Stimulated activated CD4-positive, alpha-beta T cell treated with anti-CD3 and anti-CD28 coated beads, Interleukin-4, amount 100 ng/mL, for 48 hours (primary cell): Measurements from ENCODE around the gene ZNRF3.
"Not testable (repeated sequence)": the region's sequence is repeated elsewhere in the genome, so short reads cannot be mapped to it uniquely, and the experiment has no call there.

ENCODE experiments used
- DNase-seq, 2 donors: peaks; one replicate each; pipeline ENCODE4 v3.0.0-alpha.2; 2020; ENCODE audit warnings: low read depth in 2 of 2

ZNRF3 gene

GRCh38 chr22:28907311-28908008 lies 24.1 kb downstream of the ZNRF3 start:
- DNase-seq, result peak; percentile 52 to 72

DNA sequence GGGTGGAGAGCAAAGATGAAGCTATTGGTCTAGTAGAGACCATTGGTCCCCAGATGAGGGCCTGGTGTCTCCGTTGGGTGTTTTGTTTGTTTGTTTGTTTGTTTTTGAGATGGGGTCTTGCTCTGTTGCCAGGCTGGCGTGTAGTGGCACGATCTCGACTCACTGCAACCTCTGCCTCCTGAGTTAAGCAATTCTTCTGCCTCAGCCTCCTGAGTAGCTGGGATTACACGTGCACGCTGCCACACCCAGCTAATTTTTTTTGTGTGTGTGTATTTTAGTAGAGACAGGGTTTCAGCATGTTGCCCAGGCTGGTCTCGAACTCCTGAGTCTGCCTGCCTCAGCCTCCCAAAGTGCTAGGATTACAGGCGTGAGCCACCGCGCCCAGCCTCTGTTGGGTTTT lies 25.4 kb downstream of the ZNRF3 start:
- not testable (repeated sequence) for DNase-seq

DNA sequence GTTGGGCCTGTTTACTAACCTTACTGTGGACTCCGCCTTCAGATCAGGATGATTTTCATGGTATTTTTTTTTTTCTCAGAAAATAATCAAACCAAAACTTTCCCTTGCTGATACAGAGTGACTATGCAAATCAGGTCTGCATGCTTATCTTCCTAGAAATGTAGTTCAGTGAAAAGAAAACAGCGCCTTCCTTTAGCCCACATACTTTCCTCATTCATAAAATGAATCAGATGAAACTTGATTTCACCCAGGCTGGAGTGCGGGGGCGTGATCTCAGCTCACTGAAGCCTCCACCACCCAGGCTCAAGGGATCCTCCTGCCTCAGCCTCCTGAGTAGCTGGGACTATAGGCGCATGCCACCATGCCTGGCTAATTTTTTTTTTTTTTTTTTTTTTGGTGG lies 26.0 kb downstream of the ZNRF3 start:
- peak; percentile 76 to 81 for DNase-seq

DNA sequence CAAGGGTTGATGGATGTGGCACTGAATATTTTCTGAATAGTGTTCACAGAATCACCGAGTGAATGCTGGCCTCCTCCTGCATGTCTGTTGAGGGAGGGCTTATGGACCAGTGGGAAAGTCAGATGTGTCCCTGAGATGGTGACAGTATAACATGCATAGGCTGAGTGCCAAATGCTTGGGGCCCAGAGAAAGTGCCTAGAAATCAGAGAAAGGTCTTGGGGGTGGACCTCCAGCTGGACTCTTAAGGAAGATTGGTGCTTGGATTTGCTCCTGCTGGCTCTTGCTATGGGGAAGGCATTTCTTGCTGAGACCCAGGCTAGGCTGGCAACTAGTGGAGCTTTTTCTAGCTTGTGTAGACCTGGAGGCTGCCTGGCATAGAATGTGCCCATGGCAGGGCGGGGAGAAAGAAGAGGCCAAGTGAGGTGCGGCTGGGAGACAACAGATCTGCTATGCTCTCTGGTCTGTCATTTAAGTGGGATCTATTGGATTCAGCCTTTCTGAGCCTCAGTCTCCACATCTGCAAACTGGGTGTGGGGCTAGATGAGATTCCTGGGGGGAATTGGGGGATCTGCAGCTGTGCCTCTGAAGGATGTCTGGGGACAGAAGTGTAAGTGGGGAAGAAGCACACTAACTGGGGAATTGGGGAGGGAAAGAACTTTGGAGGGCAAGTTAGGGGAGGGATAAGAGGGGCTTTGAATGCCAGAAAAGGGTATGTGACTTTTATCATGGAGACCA lies 27.4 kb downstream of the ZNRF3 start:
- no peak for DNase-seq

DNA sequence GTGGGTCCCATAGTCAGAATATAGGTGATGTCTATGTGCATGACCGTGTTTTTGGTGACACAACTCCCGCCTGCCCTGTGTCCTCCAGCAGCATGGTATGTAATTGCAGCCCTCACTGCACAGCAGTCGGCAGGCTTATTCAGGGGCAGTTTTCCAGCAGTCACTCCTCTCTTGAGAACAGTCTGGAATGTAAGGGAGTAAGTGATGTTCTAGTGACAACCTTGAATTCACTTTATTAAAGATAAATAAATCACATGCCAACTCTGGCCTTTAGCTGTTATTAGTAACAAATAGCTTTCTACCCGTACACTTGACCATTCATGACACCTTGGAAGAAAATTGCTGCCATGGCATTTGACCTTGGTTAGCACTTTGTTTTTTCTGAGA lies 27.9 kb downstream of the ZNRF3 start:
- no peak for DNase-seq

DNA sequence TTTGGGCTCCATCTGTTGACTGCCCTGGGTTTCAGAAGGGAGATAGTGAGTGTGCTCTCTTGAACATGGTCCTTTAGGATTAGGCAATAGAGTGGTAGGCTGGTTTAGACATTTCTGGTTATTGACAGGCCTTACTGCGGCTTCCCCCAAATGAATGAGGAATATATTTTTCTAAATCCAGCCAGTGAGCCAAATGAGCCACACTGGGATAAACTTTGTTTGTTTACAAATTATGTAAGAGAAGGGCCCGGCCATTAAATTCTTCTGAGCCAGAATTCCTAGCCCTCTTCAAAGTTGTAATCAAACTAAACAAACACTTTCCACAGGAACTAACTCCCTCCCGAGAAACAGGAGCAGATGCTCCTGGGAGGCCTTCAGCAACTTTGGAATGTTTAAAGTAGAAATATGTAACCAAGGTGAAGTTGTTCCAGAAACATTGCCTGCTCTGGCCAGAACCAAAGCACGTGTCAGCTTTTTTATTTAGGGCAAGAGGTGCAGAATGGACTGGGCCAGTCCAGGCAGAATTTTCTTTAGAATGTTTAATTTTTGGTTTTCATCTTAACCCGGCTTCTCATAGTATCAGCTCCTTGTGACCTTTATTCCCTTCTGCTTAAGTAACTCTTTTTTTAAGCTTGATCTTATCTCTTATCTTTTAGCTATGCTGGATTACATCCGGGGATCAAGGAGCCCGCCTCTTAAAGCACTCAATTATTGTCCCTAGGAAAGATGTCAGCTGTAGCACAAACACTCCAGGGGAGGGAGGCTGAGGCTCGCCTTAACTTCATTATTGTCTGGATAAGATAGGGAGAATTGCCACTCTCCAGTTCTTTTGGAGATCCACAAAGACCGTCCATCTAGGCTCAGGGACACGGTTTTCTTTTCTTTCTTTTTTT lies 28.7 kb downstream of the ZNRF3 start:
- DNase-seq, result no peak

GRCh38 chr22:28914201-28914600 lies 30.8 kb downstream of the ZNRF3 start:
- no peak for DNase-seq

DNA sequence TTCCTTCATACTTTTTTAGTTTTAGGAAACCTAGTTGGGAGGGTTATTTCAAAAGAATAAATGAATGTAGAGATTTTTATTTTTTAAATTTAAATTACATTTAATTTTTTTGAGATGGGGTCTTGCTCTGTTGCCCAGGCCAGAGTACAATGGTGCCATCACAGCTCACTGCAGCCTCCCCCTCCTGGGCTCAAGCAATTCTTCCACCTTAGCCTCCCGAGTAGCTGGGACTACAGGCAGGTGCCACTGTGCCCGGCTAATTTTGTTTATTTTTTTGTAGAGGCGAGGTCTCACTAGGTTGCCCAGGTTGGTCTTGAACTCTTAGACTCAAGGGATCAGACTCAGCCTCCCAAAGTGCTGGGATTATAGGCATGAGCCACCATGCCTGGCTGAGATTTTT lies 32.6 kb downstream of the ZNRF3 start:
- DNase-seq, result no peak

GRCh38 chr22:28917747-28918549 lies 34.6 kb downstream of the ZNRF3 start:
- no peak for DNase-seq

GRCh38 chr22:28918550-28919271 lies 35.3 kb downstream of the ZNRF3 start:
- no peak for DNase-seq

- no peak for DNase-seq
Observed at GRCh38 chr22:28920757-28921584, 37.6 kb downstream of the ZNRF3 start.

- DNase-seq, result no peak
Observed at GRCh38 chr22:28921585-28921879, 38.2 kb downstream of the ZNRF3 start.

DNA sequence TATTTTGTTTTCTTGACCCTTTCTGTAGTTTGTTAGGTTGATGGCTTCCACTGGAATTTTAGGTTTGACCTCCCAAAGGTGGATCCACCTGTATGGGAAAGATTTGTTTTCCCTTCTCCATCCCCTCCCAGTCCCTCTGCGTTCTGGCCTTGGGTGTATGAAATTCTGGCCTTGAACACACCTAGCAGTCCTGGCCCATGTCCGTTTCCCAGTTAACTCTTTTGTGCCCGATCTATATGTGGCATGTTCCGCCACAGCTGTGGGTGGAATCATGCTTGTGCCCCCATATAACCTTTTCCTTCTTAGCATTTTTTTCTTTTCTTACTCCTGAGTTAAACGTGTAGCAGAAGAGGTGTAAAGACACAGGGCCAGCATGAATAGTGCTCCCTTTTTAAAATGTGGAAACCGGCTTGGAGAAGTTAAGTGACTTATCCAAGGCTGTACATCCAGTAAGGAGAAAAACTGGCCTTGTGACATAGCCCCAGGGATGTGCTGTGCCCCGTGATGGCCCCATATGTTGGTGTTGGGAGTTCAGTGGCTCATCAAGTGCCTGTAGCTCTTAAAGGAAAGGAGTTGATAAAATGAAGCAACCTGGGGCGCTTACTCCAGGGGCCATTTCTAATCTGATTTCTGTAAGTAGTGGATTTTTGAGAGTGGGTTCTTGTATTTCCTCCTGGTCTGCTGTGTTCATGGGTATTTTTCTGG lies 39.3 kb downstream of the ZNRF3 start:
- DNase-seq, result no peak

- DNase-seq, result no peak
Observed at GRCh38 chr22:28923826-28924732, 40.7 kb downstream of the ZNRF3 start.

GRCh38 chr22:28925916-28926315 lies 42.5 kb downstream of the ZNRF3 start:
- DNase-seq, result no peak

- no peak for DNase-seq
Observed at GRCh38 chr22:28927630-28928029, 44.3 kb downstream of the ZNRF3 start.

DNA sequence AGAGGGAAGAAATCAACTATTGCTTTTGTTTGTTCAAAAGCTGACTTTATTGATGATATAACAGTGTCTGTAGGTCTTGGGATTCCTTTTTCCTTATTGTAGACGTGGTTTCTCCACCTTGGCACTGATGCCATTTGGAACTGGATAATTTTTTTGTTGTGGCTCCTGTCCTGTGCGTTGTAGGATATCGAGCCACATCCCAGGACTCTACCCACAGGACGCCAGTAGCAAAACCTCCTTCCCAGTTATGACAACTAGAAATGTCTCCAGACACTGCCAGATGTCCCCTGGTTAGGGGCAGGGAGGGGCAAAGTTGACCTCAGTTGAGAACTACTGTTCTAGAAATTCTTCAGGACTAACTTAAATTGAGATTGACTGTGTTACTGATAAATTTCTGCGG lies 45.8 kb downstream of the ZNRF3 start:
- no peak for DNase-seq

DNA sequence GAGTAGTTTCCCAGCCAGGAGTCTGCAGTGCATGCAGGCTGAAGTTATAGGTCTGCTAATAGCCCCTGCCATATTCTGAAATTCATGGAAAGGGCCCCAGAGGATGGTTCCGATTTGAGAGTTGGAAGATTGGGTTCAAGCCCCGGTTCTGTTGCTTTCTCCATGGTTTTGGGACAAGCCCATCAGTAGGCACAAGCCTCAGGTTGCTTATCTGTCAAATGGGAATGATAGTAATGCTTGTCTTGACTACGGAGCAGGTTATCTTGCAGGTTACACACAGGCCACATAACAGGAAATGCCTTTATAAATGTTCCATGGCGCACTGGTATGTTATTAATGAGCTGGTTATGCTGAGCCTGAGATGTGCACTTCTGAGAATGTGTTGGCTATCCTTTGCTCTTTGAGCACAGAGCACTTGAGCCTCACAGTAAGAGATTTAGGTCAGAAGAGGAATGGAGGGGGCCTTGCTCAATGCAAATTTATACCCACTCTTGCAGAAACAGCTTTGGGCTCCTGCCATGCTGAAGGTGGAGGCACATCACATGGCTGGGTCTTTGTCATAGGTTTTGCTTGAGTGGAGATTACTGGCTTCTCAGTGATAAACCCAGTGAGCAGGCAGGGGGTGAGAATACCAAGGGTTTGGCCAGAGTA lies 47.1 kb downstream of the ZNRF3 start:
- no peak for DNase-seq
